OCI-LY1 (cell line): ENCODE data around the gene FARP1.

ENCODE experiments used
- EZH2 ChIP-seq: fragments of 200-600 bp; sonication (generic), shearing (Covaris generic); IDR thresholded peaks from 2 replicates; pipeline ENCODE4 v1.8.0; 2017; ENCODE audit warnings: borderline replicate concordance, mixed run types, mild to moderate bottlenecking, antibody characterized with exemption, low read length, moderate library complexity, mixed read lengths
- TF ChIP-seq, protein P1 (sequence below): fragments of 200-600 bp; sonication (generic), shearing (Covaris generic); IDR thresholded peaks from 2 replicates; pipeline ENCODE4 v1.5.1; 2017; ENCODE audit warnings: mild to moderate bottlenecking, antibody characterized with exemption, low read length, moderate library complexity, mixed read lengths

DNA sequence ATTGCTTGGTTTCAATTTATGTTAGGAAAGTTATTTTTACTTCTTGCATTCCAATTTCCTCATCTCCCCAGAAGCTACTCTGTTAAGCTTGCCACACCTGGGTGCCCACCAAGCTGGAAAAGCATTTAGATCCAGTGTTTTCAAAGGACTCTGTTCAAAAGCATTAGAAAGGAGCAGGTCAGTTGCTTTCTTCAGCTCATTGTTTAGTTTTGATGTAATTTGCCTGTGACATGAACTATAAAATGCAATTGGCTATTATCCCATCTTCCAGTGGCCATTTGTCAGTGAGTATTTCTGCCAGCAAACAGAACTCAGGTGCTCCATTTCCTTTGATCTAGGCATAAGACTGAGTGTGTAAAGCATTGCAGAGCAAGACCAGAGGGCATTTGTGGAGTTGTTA is 80.8 kb downstream of the FARP1 start:
- TF ChIP-seq, protein P1, sequence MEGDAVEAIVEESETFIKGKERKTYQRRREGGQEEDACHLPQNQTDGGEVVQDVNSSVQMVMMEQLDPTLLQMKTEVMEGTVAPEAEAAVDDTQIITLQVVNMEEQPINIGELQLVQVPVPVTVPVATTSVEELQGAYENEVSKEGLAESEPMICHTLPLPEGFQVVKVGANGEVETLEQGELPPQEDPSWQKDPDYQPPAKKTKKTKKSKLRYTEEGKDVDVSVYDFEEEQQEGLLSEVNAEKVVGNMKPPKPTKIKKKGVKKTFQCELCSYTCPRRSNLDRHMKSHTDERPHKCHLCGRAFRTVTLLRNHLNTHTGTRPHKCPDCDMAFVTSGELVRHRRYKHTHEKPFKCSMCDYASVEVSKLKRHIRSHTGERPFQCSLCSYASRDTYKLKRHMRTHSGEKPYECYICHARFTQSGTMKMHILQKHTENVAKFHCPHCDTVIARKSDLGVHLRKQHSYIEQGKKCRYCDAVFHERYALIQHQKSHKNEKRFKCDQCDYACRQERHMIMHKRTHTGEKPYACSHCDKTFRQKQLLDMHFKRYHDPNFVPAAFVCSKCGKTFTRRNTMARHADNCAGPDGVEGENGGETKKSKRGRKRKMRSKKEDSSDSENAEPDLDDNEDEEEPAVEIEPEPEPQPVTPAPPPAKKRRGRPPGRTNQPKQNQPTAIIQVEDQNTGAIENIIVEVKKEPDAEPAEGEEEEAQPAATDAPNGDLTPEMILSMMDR, result no peak
- no peak for TF ChIP-seq EZH2
